Thyroid gland (tissue), 4 donors: ENCODE measurements around the gene ANKRD27.

Experiments used
- CTCF ChIP-seq, 6 experiments: fragments of 200-600 bp in 3 of 6; fragments of 450-650 bp in 3 of 6; sonication (generic) in 3 of 6; IDR thresholded peaks; one replicate each; pipeline ENCODE4 v1.5.1; 2016 to 2019; ENCODE audit warnings: antibody characterized with exemption in 6 of 6, mild to moderate bottlenecking in 2 of 6, inconsistent platforms in 1 of 6, moderate library complexity in 1 of 6
- POLR2A ChIP-seq, 2 donors: fragments of 450-650 bp; IDR thresholded peaks; one replicate each; pipeline ENCODE4 v1.6.1; 2017; ENCODE audit warnings: antibody characterized with exemption in 2 of 2, mild to moderate bottlenecking in 2 of 2, moderate library complexity in 1 of 2

GRCh38 chr19:32711747-32712146 lies 36.8 kb upstream of the ANKRD27 start:
- TF ChIP-seq CTCF (IDR thresholded peaks at IDR 0.05) (no peak), POLR2A (IDR thresholded peaks at IDR 0.05) (no peak)
